Measurements from ENCODE around the gene FXYD6. TPM values are rescaled to one million over a fixed set of nuclear protein-coding genes. Genes with fewer than 3 reads are reported as not detected.

The FXYD6 gene
- total RNA-seq, 4 donors from 2014 or later = 5.1 to 41.3 (median 14.0) TPM

GRCh38 chr11:117859061-117859460, 17.4 kb downstream of the FXYD6 start:
- no peaks in the 10 kb centered on the region for H3K36me3 ChIP-seq

GRCh38 chr11:117857734-117858414, 18.6 kb downstream of the FXYD6 start:
- Histone ChIP-seq H3K4me1 (peaks cover 0 to 18% (median 0%) of the 10 kb centered on the region in 4 donors), H3K27me3 (no peaks in the 10 kb centered on the region), H3K4me3 (no peak overlapping the region), H3K36me3 (no peaks in the 10 kb centered on the region), H3K9me3 (no peaks in the 10 kb centered on the region), H3K27ac (no peak overlapping the region)
- no peak for DNase-seq
- TF ChIP-seq CTCF (IDR thresholded peaks at IDR 0.05) (no peak), POLR2A (IDR thresholded peaks at IDR 0.05) (no peak)

More at GRCh38 chr11:117859061-117859460, 17.4 kb downstream of the FXYD6 start:
- H3K9me3 ChIP-seq = no peaks in the 10 kb centered on the region
- no peak overlapping the region for H3K4me3 ChIP-seq
- peaks cover 0 to 18% (median 0%) of the 10 kb centered on the region in 4 donors for H3K4me1 ChIP-seq
- DNase-seq = no peak
- TF ChIP-seq POLR2A (IDR thresholded peaks at IDR 0.05) (no peak), CTCF (IDR thresholded peaks at IDR 0.05) (no peak)
- H3K27ac ChIP-seq = no peak overlapping the region
- H3K27me3 ChIP-seq = no peaks in the 10 kb centered on the region

GRCh38 chr11:117855912-117856651, 20.4 kb downstream of the FXYD6 start:
- Histone ChIP-seq H3K27me3 (no peaks in the 10 kb centered on the region), H3K4me1 (peaks cover 0 to 4% (median 0%) of the 10 kb centered on the region in 4 donors), H3K9me3 (no peaks in the 10 kb centered on the region), H3K4me3 (no peak overlapping the region), H3K27ac (no peak overlapping the region), H3K36me3 (no peaks in the 10 kb centered on the region)
- no peak for TF ChIP-seq POLR2A (IDR thresholded peaks at IDR 0.05)
- no peak for TF ChIP-seq CTCF (IDR thresholded peaks at IDR 0.05)
- DNase-seq = peak in 1 of 3 donors; percentile 19

- no peak for DNase-seq
- TF ChIP-seq POLR2A (IDR thresholded peaks at IDR 0.05) (no peak), CTCF (IDR thresholded peaks at IDR 0.05) (no peak)
- Histone ChIP-seq H3K9me3 (no peaks in the 10 kb centered on the region), H3K4me3 (no peak overlapping the region), H3K27me3 (no peaks in the 10 kb centered on the region), H3K27ac (no peak overlapping the region), H3K4me1 (no peaks in the 10 kb centered on the region), H3K36me3 (no peaks in the 10 kb centered on the region)
Measured at GRCh38 chr11:117855186-117855845, 21.1 kb downstream of the FXYD6 start.

GRCh38 chr11:117852309-117852708, 24.1 kb downstream of the FXYD6 start:
- no peaks in the 10 kb centered on the region for H3K4me1 ChIP-seq
- H3K27ac ChIP-seq = no peak overlapping the region
- H3K27me3 ChIP-seq = no peaks in the 10 kb centered on the region
- H3K4me3 ChIP-seq = no peak overlapping the region
- DNase-seq = no peak
- TF ChIP-seq CTCF (IDR thresholded peaks at IDR 0.05) (no peak), POLR2A (IDR thresholded peaks at IDR 0.05) (no peak)
- H3K36me3 ChIP-seq = no peaks in the 10 kb centered on the region
- H3K9me3 ChIP-seq = no peaks in the 10 kb centered on the region

Measured in Peyer's patch (tissue), 4 donors.